Measurements from ENCODE around the gene TMEM151B.

The TMEM151B gene

GRCh38 chr6:44272999-44273566, 2.8 kb downstream of the TMEM151B start:
- DNase-seq (ENCODE audit: low read depth): no peak
- no peak overlapping the region for H3K4me3 ChIP-seq (ENCODE audit: low read depth, low read length)
- no peak for TF ChIP-seq CTCF (IDR thresholded peaks at IDR 0.05; ENCODE audit: control insufficient read depth, extremely low read depth, insufficient read depth)

- no peak overlapping the region for H3K4me3 ChIP-seq (ENCODE audit: low read depth, low read length)
- DNase-seq (ENCODE audit: low read depth): no peak
- TF ChIP-seq CTCF (IDR thresholded peaks at IDR 0.05; ENCODE audit: control insufficient read depth, extremely low read depth, insufficient read depth): no peak
Observed at GRCh38 chr6:44273617-44274016, 3.4 kb downstream of the TMEM151B start.

GRCh38 chr6:44275271-44275748, 5.1 kb downstream of the TMEM151B start:
- DNase-seq (ENCODE audit: low read depth): no peak
- no peak overlapping the region for H3K4me3 ChIP-seq (ENCODE audit: low read depth, low read length)
- no peak for TF ChIP-seq CTCF (IDR thresholded peaks at IDR 0.05; ENCODE audit: control insufficient read depth, extremely low read depth, insufficient read depth)

- no peak for TF ChIP-seq CTCF (IDR thresholded peaks at IDR 0.05; ENCODE audit: control insufficient read depth, extremely low read depth, insufficient read depth)
- no peak for DNase-seq (ENCODE audit: low read depth)
- H3K4me3 ChIP-seq (ENCODE audit: low read depth, low read length): no peak overlapping the region
Observed at GRCh38 chr6:44275749-44276648, 5.7 kb downstream of the TMEM151B start.

- DNase-seq (ENCODE audit: low read depth): no peak
- TF ChIP-seq CTCF (IDR thresholded peaks at IDR 0.05; ENCODE audit: control insufficient read depth, extremely low read depth, insufficient read depth): no peak
- H3K4me3 ChIP-seq (ENCODE audit: low read depth, low read length): no peak overlapping the region
Observed at GRCh38 chr6:44276667-44277640, 6.7 kb downstream of the TMEM151B start.

GRCh38 chr6:44277763-44278162, 7.5 kb downstream of the TMEM151B start:
- no peak for DNase-seq (ENCODE audit: low read depth)
- H3K4me3 ChIP-seq (ENCODE audit: low read depth, low read length): no peak overlapping the region
- TF ChIP-seq CTCF (IDR thresholded peaks at IDR 0.05; ENCODE audit: control insufficient read depth, extremely low read depth, insufficient read depth): no peak

All from LNCaP clone FGC (cell line).